GM12892 (cell line): ENCODE measurements around the gene DNAJB12.
A peak's percentile ranks its signal among the peaks of the same experiment; 100 is the strongest.

ENCODE experiments used
- POLR2A ChIP-seq: IDR thresholded peaks from 2 replicates; pipeline ENCODE4 v1.6.1; 2011; ENCODE audit warnings: low read depth, low read length, control low read depth
- POLR2AphosphoS5 ChIP-seq: IDR thresholded peaks from 2 replicates; pipeline ENCODE4 v1.6.1; 2011; ENCODE audit warnings: low read depth, low read length, control low read depth
- TAF1 ChIP-seq: IDR thresholded peaks from 2 replicates; pipeline ENCODE4 v1.6.1; 2011; ENCODE audit warnings: low read depth, mild to moderate bottlenecking, control low read depth, low read length, borderline replicate concordance

DNA sequence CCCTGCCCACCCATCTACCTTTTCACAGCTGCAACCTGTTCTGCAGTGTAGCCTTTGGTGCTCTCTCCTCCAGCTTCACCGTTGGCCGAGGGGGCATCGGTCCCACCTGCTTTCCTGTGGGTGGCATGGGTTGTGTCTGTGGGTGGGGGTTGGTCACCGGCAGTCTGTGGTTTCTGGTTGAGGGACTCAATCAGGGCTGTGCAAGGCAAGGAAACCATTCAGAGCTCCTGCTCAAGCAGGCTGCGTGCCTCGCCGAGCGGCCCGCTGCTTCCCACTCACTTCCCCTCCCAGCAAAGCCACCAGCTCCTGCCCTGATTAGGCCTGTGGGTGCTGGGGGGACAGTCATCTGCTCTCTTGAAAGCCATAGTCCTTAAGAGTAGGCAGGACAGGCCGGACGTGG lies 9.8 kb downstream of the DNAJB12 start:
- no peak for TF ChIP-seq POLR2A
- peak; percentile 13; the same call in 1 of the 2 replicates for TF ChIP-seq POLR2AphosphoS5
- TF ChIP-seq TAF1: no peak
